IMR-90 (cell line): ENCODE data around the gene ENDOV. TPM values are rescaled to one million over a fixed set of nuclear protein-coding genes. Genes with fewer than 3 reads are reported as not detected.

Source experiments
- ATAC-seq: fragments of 200-7000 bp; cut with Tn5 transposase; 2 replicates; pipeline ENCODE4 v1.9.1; 2020; ENCODE audit warnings: low read depth, mild to moderate bottlenecking, moderate library complexity
- BruUV-seq: library from RNA; stranded (reverse); fragments of 400-500 nt; replicated peaks from 2 replicates; lab custom pipeline; 2021; lab: Mats Ljungman, UMichigan
- CTCF ChIA-PET: fragments of 300-600 bp; formaldehyde crosslinking; extraction: SDS; loops from one replicate; lab custom pipeline; 2021; ENCODE audit warnings: antibody characterized with exemption; lab: Yijun Ruan, JAX
- POLR2A ChIA-PET: fragments of 300-600 bp; sonication (Branson Sonifier 250); formaldehyde crosslinking; loops from one replicate; lab custom pipeline; 2022; ENCODE audit warnings: antibody characterized with exemption; ENCODE audit not compliant: unreplicated experiment; lab: Charles Lee
- DNase-seq: peaks from one replicate; pipeline ENCODE4 v3.0.0; 2013
- H2AFZ ChIP-seq: replicated peaks from 2 replicates; pipeline ENCODE3; 2013; ENCODE audit warnings: low read length, mild to moderate bottlenecking; ENCODE audit not compliant: poor library complexity
- H2AK5ac ChIP-seq: 2 replicates; pipeline ENCODE4 v1.6.1; 2013; ENCODE audit warnings: low read depth, low read length, inconsistent platforms
- H2AK9ac ChIP-seq: replicated peaks from 2 replicates; pipeline ENCODE3; 2013; ENCODE audit warnings: mild to moderate bottlenecking, low read depth, low read length, moderate library complexity; ENCODE audit not compliant: poor library complexity
- H2BK120ac ChIP-seq: 2 replicates; pipeline ENCODE4 v1.6.1; 2013; ENCODE audit warnings: low read depth, low read length, inconsistent platforms
- H2BK15ac ChIP-seq: 3 replicates; pipeline ENCODE4 v1.6.1; 2013; ENCODE audit warnings: low read depth, low read length, inconsistent platforms
- H2BK20ac ChIP-seq: 2 replicates; pipeline ENCODE4 v1.6.1; 2013; ENCODE audit warnings: low read depth, mild to moderate bottlenecking, inconsistent platforms, low read length, moderate library complexity
- H2BK5ac ChIP-seq: 2 replicates; pipeline ENCODE4 v1.6.1; 2013; ENCODE audit warnings: mild to moderate bottlenecking, low read depth, low read length, inconsistent platforms; ENCODE audit not compliant: poor library complexity, severe bottlenecking
- H3K14ac ChIP-seq: replicated peaks from 2 replicates; pipeline ENCODE4 v1.6.1; 2013; ENCODE audit warnings: low read depth, low read length, inconsistent platforms
- H3K18ac ChIP-seq: 2 replicates; pipeline ENCODE4 v1.6.1; 2013; ENCODE audit warnings: low read depth, low read length, control low read depth
- H3K23ac ChIP-seq: 2 replicates; pipeline ENCODE4 v1.6.1; 2013; ENCODE audit warnings: low read depth, low read length, inconsistent platforms
- H3K27ac ChIP-seq: 2 replicates; pipeline ENCODE4 v1.5.1; 2013; ENCODE audit warnings: mild to moderate bottlenecking, control low read depth, low read length; ENCODE audit not compliant: insufficient read depth
- H3K27me3 ChIP-seq: 2 replicates; pipeline ENCODE4 v1.6.1; 2013; ENCODE audit warnings: low read length; ENCODE audit not compliant: control insufficient read depth, insufficient read depth
- H3K36me3 ChIP-seq: 2 replicates; pipeline ENCODE4 v1.6.1; 2013; ENCODE audit warnings: low read length, mixed read lengths; ENCODE audit not compliant: control insufficient read depth, insufficient read depth
- H3K4ac ChIP-seq: 2 replicates; pipeline ENCODE4 v1.6.1; 2013; ENCODE audit warnings: low read depth, low read length, inconsistent platforms
- H3K4me1 ChIP-seq: 2 replicates; pipeline ENCODE4 v1.6.1; 2013; ENCODE audit warnings: low read length, mixed read lengths; ENCODE audit not compliant: control insufficient read depth, insufficient read depth
- H3K4me2 ChIP-seq: 2 replicates; pipeline ENCODE4 v1.6.1; 2013; ENCODE audit warnings: low read depth, mild to moderate bottlenecking, control low read depth, low read length, moderate library complexity
- H3K4me3 ChIP-seq: 2 replicates; pipeline ENCODE4 v1.5.1; 2013; ENCODE audit warnings: low read depth, mild to moderate bottlenecking, control low read depth, low read length, moderate library complexity; ENCODE audit not compliant: insufficient read depth
- H3K56ac ChIP-seq: 2 replicates; pipeline ENCODE4 v1.6.1; 2013; ENCODE audit warnings: low read length, inconsistent platforms; ENCODE audit not compliant: insufficient read depth; ENCODE audit errors: extremely low read depth
- H3K79me1 ChIP-seq, 2 experiments: 2 replicates each; pipeline ENCODE4 v1.6.1; 2013; ENCODE audit warnings: low read length in 2 of 2, inconsistent platforms in 1 of 2, low read depth in 1 of 2
- H3K9ac ChIP-seq: 2 replicates; pipeline ENCODE4 v1.6.1; 2013; ENCODE audit warnings: low read depth, low read length, control low read depth
- H3K9me1 ChIP-seq: 2 replicates; pipeline ENCODE4 v1.6.1; 2013; ENCODE audit warnings: low read length, inconsistent platforms; ENCODE audit not compliant: insufficient read depth
- H3K9me3 ChIP-seq: 2 replicates; pipeline ENCODE4 v1.6.1; 2013; ENCODE audit warnings: low read length; ENCODE audit not compliant: control insufficient read depth, insufficient read depth
- H4K20me1 ChIP-seq: 2 replicates; pipeline ENCODE4 v1.6.1; 2013; ENCODE audit warnings: low read length, inconsistent platforms; ENCODE audit not compliant: insufficient read depth
- H4K5ac ChIP-seq: 2 replicates; pipeline ENCODE4 v1.6.1; 2013; ENCODE audit warnings: mild to moderate bottlenecking, low read depth, low read length, control low read depth
- H4K8ac ChIP-seq, 2 experiments: 2 replicates each; pipeline ENCODE4 v1.6.1; 2013; ENCODE audit warnings: low read depth in 2 of 2, low read length in 2 of 2, control low read depth in 1 of 2, inconsistent platforms in 1 of 2
- H4K91ac ChIP-seq: 2 replicates; pipeline ENCODE4 v1.6.1; 2013; ENCODE audit warnings: low read depth, low read length, inconsistent platforms; ENCODE audit not compliant: insufficient read depth
- CHD1 ChIP-seq: IDR thresholded peaks from 2 replicates; pipeline ENCODE4 v1.6.1; 2012; ENCODE audit warnings: low read depth, low read length, improper control_type of control experiment
- CTCF ChIP-seq: conservative IDR thresholded peaks from 2 replicates; pipeline ENCODE4 v1.5.1; 2012; ENCODE audit warnings: mild to moderate bottlenecking, low read depth, low read length, improper control_type of control experiment
- FOS ChIP-seq: fragments of 150-350 bp; IDR thresholded peaks from 2 replicates; pipeline ENCODE4 v1.6.1; 2016; ENCODE audit warnings: low read depth, low read length
- MAZ ChIP-seq: IDR thresholded peaks from 2 replicates; pipeline ENCODE4 v1.6.1; 2012; ENCODE audit warnings: low read depth, mild to moderate bottlenecking, low read length, improper control_type of control experiment, moderate library complexity, borderline replicate concordance
- MXI1 ChIP-seq: IDR thresholded peaks from 2 replicates; pipeline ENCODE4 v1.6.1; 2012; ENCODE audit warnings: low read depth, mild to moderate bottlenecking, low read length, moderate library complexity, borderline replicate concordance
- NFE2L2 ChIP-seq: fragments of 150-350 bp; IDR thresholded peaks from 2 replicates; pipeline ENCODE4 v1.6.1; 2016; ENCODE audit warnings: low read depth, mild to moderate bottlenecking, low read length
- POLR2A ChIP-seq: IDR thresholded peaks from 2 replicates; pipeline ENCODE4 v1.6.1; 2012; ENCODE audit warnings: mild to moderate bottlenecking, low read depth, low read length
- RAD21 ChIP-seq: IDR thresholded peaks from 2 replicates; pipeline ENCODE4 v1.6.1; 2012; ENCODE audit warnings: low read length, improper control_type of control experiment
- RFX5 ChIP-seq: IDR thresholded peaks from 2 replicates; pipeline ENCODE4 v1.8.0; 2012; ENCODE audit warnings: low read depth, mild to moderate bottlenecking, low read length, moderate library complexity
- SMC3 ChIP-seq: fragments of 150-350 bp; IDR thresholded peaks from 2 replicates; pipeline ENCODE4 v1.6.1; 2016; ENCODE audit warnings: low read depth, mild to moderate bottlenecking, antibody characterized with exemption, low read length, moderate library complexity
- WGBS, 2 experiments: methylation state at CpG; one replicate each; pipeline versions ENCODE4 v1.1.5 to v1.1.7; 2013; ENCODE audit warnings: missing lambda C conversion rate in 2 of 2; ENCODE audit not compliant: insufficient read length in 1 of 2; ENCODE audit errors: extremely low coverage in 2 of 2; 5-methylcytosine and 5-hydroxymethylcytosine counted together
- dilution Hi-C: fragments of 300-500 bp; cut with HindIII; formaldehyde crosslinking; loops from one replicate; pipeline ENCODE4 v1.14.3; 2018; ENCODE audit warnings: low sequenced_read_pairs; ENCODE audit not compliant: unreplicated experiment
- in situ Hi-C: fragments of 300-500 bp; cut with MboI; formaldehyde crosslinking; loops from 3 replicates; pipeline ENCODE4 v1.14.3; 2019; ENCODE audit warnings: low sequenced_read_pairs, inconsistent platforms, mixed read lengths
- intact Hi-C: fragments of 100-400 bp; cut with micrococcal nuclease; formaldehyde crosslinking; loops from 2 replicates; pipeline ENCODE4 v1.10.0; 2022
- polyA plus RNA-seq, 3 experiments: library from polyadenylated mRNA; depleted of rRNA; stranded (reverse); fragments of >200 nt; gene quantifications; 2 replicates each; pipeline ENCODE4 v1.2.3, GENCODE V29; 2012; ENCODE audit warnings: low replicate concordance in 1 of 3
- total RNA-seq: library from RNA; depleted of rRNA; stranded (reverse); fragments of >200 nt; gene quantifications from 2 replicates; pipeline ENCODE4 v1.2.3, GENCODE V29; 2012

Gene ENDOV
- total and polyA plus RNA-seq, 2 of the 4 experiments (the other 2 are of a cell fraction): 15.1 to 30.3 TPM

- no peak for TF ChIP-seq RAD21
Measured at GRCh38 chr17:80481284-80482057, 66.5 kb downstream of the ENDOV start (continued).

GRCh38 chr17:80482058-80482318 is 67.0 kb downstream of the ENDOV start:
- no peak overlapping the region for H3K23ac ChIP-seq
- CTCF ChIA-PET: no interaction called here
- H2BK20ac ChIP-seq: no peak overlapping the region
- H3K27ac ChIP-seq: no peak overlapping the region
- no peak for TF ChIP-seq SMC3
- no peak for TF ChIP-seq NFE2L2
- TF ChIP-seq RAD21: no peak
- no peak for TF ChIP-seq MXI1
- TF ChIP-seq FOS: no peak
- no peak for TF ChIP-seq CHD1
- TF ChIP-seq MAZ: no peak
- TF ChIP-seq POLR2A: no peak
- TF ChIP-seq CTCF: no peak
- TF ChIP-seq RFX5: no peak
- H2AK5ac ChIP-seq: no peak overlapping the region
- POLR2A ChIA-PET: interaction anchor here (0.6 kb wide), 1 partner anchor 145 kb away, joined by 5 read pairs; no protein-coding TSS in a partner anchor
- H3K4ac ChIP-seq: no peak overlapping the region
- no peak overlapping the region for H3K18ac ChIP-seq
- BruUV-seq: no TSS peak
- H3K4me1 ChIP-seq: no peaks in the 10 kb centered on the region; the same call in 1 of the 2 replicates
- DNase-seq: no peak
- no peak overlapping the region for H4K91ac ChIP-seq
- H2BK15ac ChIP-seq: no peak overlapping the region
- in situ Hi-C loops: no loop called here
- whole genome bisulfite sequencing, 2 experiments: 100% methylated on average over 1 of the region's 4 CpGs; no CpG with 5 or more reads in 1 of the 2 experiments
- peaks cover 65% of the 10 kb centered on the region for H3K27me3 ChIP-seq
- H3K79me1 ChIP-seq: no peaks in the 10 kb centered on the region
- peaks cover 4% of the 10 kb centered on the region; the same call in 1 of the 2 replicates for H4K20me1 ChIP-seq
- no peak overlapping the region for H3K56ac ChIP-seq
- H3K36me3 ChIP-seq: no peaks in the 10 kb centered on the region
- no peak overlapping the region for H3K4me3 ChIP-seq
- no peaks in the 10 kb centered on the region; the same call in 1 of the 2 replicates for H3K9me3 ChIP-seq
- dilution Hi-C loops: no loop called here
- H2AK9ac ChIP-seq: no peak overlapping the region
- H4K8ac ChIP-seq: no peak overlapping the region
- H3K9ac ChIP-seq: no peak overlapping the region
- H3K14ac ChIP-seq: no peak overlapping the region
- H2AFZ ChIP-seq: no peak overlapping the region
- peaks cover under 1% of the 10 kb centered on the region; the same call in 1 of the 2 replicates for H3K9me1 ChIP-seq
- H2BK5ac ChIP-seq: no peak overlapping the region
- H2BK120ac ChIP-seq: no peak overlapping the region
- no peak overlapping the region for H4K5ac ChIP-seq
- no peak for ATAC-seq
- no peak overlapping the region for H3K4me2 ChIP-seq
- intact Hi-C loops: no loop called here
